Stimulated activated naive CD8-positive, alpha-beta T cell treated with anti-CD3 and anti-CD28 coated beads, Interleukin-15, amount 100 ng/mL, for 72 hours (primary cell): Measurements from ENCODE around the gene DOCK1.

ENCODE experiments used
- ATAC-seq: fragments of 150-1000 bp; cut with Tn5 transposase; 2 replicates; pipeline ENCODE4 v1.10.0; 2021; ENCODE audit warnings: mild to moderate bottlenecking, moderate library complexity
- DNase-seq, 2 donors: peaks; one replicate each; pipeline ENCODE4 v3.0.0; 2021 to 2022
- H3K27ac Mint-ChIP-seq, 2 donors: one replicate each; pipeline ENCODE4 v1.8.0; 2022; ENCODE audit warnings: mild to moderate bottlenecking in 2 of 2, mixed read lengths in 2 of 2, moderate library complexity in 2 of 2
- H3K27me3 Mint-ChIP-seq: one replicate; pipeline ENCODE4 v1.8.0; 2022; ENCODE audit warnings: mixed read lengths
- H3K4me1 Mint-ChIP-seq: one replicate; pipeline ENCODE4 v1.8.0; 2022; ENCODE audit warnings: mild to moderate bottlenecking, mixed read lengths
- H3K4me3 Mint-ChIP-seq, 2 donors: one replicate each; pipeline ENCODE4 v1.8.0; 2022; ENCODE audit warnings: mild to moderate bottlenecking in 2 of 2, mixed read lengths in 2 of 2, moderate library complexity in 1 of 2
- H3K9me3 Mint-ChIP-seq, 2 donors: one replicate each; pipeline ENCODE4 v1.8.0; 2022; ENCODE audit warnings: mixed read lengths in 2 of 2

Gene DOCK1

GRCh38 chr10:127398140-127398970 lies 493.1 kb downstream of the DOCK1 start:
- H3K4me1 Mint-ChIP-seq, result no peaks in the 10 kb centered on the region
- no peaks in the 10 kb centered on the region for H3K27me3 Mint-ChIP-seq
- H3K4me3 Mint-ChIP-seq, result no peak overlapping the region
- no peak for ATAC-seq
- no peak for DNase-seq
- H3K27ac Mint-ChIP-seq, result peak overlapping the region in 1 of 2 donors; percentile 50
- H3K9me3 Mint-ChIP-seq, result peaks cover 4 to 8% of the 10 kb centered on the region in 2 donors

- Mint-ChIP-seq H3K4me1 (no peaks in the 10 kb centered on the region), H3K9me3 (peaks cover 4 to 8% of the 10 kb centered on the region in 2 donors), H3K27me3 (no peaks in the 10 kb centered on the region)
These were observed 493.7 kb downstream of the DOCK1 start for GRCh38 chr10:127398971-127399365.

GRCh38 chr10:127399668-127400067 lies 494.4 kb downstream of the DOCK1 start:
- no peak for DNase-seq
- H3K27ac Mint-ChIP-seq, result no peak overlapping the region
- H3K27me3 Mint-ChIP-seq, result no peaks in the 10 kb centered on the region
- no peaks in the 10 kb centered on the region for H3K4me1 Mint-ChIP-seq
- H3K4me3 Mint-ChIP-seq, result no peak overlapping the region
- no peak for ATAC-seq
- H3K9me3 Mint-ChIP-seq, result peaks cover 4 to 8% of the 10 kb centered on the region in 2 donors

More at GRCh38 chr10:127398971-127399365, 493.7 kb downstream of the DOCK1 start:
- no peak for DNase-seq
- Mint-ChIP-seq H3K4me3 (no peak overlapping the region), H3K27ac (no peak overlapping the region)
- ATAC-seq, result no peak

- Mint-ChIP-seq H3K9me3 (peaks cover 4 to 8% of the 10 kb centered on the region in 2 donors), H3K4me3 (no peak overlapping the region), H3K27me3 (no peaks in the 10 kb centered on the region), H3K4me1 (no peaks in the 10 kb centered on the region), H3K27ac (peak overlapping the region in 1 of 2 donors; percentile 65)
- ATAC-seq (no peak), DNase-seq (no peak)
These were observed 495.0 kb downstream of the DOCK1 start for GRCh38 chr10:127400216-127400615.

- Mint-ChIP-seq H3K27ac (no peak overlapping the region), H3K4me1 (no peaks in the 10 kb centered on the region), H3K4me3 (no peak overlapping the region), H3K27me3 (no peaks in the 10 kb centered on the region), H3K9me3 (peaks cover 4 to 8% of the 10 kb centered on the region in 2 donors)
- ATAC-seq (no peak), DNase-seq (no peak)
These were observed 497.6 kb downstream of the DOCK1 start for GRCh38 chr10:127402596-127403409.

- Mint-ChIP-seq H3K4me3 (no peak overlapping the region), H3K27ac (no peak overlapping the region), H3K27me3 (no peaks in the 10 kb centered on the region), H3K4me1 (no peaks in the 10 kb centered on the region), H3K9me3 (peaks cover 4 to 8% of the 10 kb centered on the region in 2 donors)
- DNase-seq, result no peak
- no peak for ATAC-seq
These were observed 500.0 kb downstream of the DOCK1 start for GRCh38 chr10:127405221-127405620.

- H3K4me1 Mint-ChIP-seq, result no peaks in the 10 kb centered on the region
- H3K27me3 Mint-ChIP-seq, result no peaks in the 10 kb centered on the region
- ATAC-seq (no peak), DNase-seq (no peak)
- no peak overlapping the region for H3K27ac Mint-ChIP-seq
- no peak overlapping the region for H3K4me3 Mint-ChIP-seq
- H3K9me3 Mint-ChIP-seq, result peaks cover 4 to 8% of the 10 kb centered on the region in 2 donors
These were observed 500.9 kb downstream of the DOCK1 start for GRCh38 chr10:127406018-127406550.

GRCh38 chr10:127407551-127407950 lies 502.3 kb downstream of the DOCK1 start:
- Mint-ChIP-seq H3K27me3 (no peaks in the 10 kb centered on the region), H3K9me3 (no peaks in the 10 kb centered on the region), H3K27ac (no peak overlapping the region), H3K4me1 (no peaks in the 10 kb centered on the region), H3K4me3 (no peak overlapping the region)
- DNase-seq (no peak), ATAC-seq (no peak)

- Mint-ChIP-seq H3K4me3 (no peak overlapping the region), H3K27ac (no peak overlapping the region), H3K4me1 (no peaks in the 10 kb centered on the region), H3K27me3 (no peaks in the 10 kb centered on the region), H3K9me3 (no peaks in the 10 kb centered on the region)
- DNase-seq (no peak), ATAC-seq (no peak)
These were observed 503.0 kb downstream of the DOCK1 start for GRCh38 chr10:127408112-127408710.

- no peak for DNase-seq
- Mint-ChIP-seq H3K4me1 (no peaks in the 10 kb centered on the region), H3K27me3 (no peaks in the 10 kb centered on the region), H3K4me3 (no peak overlapping the region), H3K9me3 (no peaks in the 10 kb centered on the region), H3K27ac (no peak overlapping the region)
- no peak for ATAC-seq
These were observed 503.5 kb downstream of the DOCK1 start for GRCh38 chr10:127408733-127409132.

- H3K4me1 Mint-ChIP-seq, result no peaks in the 10 kb centered on the region
- H3K9me3 Mint-ChIP-seq, result no peaks in the 10 kb centered on the region
- ATAC-seq, result no peak
- no peak for DNase-seq
- no peak overlapping the region for H3K4me3 Mint-ChIP-seq
- H3K27me3 Mint-ChIP-seq, result no peaks in the 10 kb centered on the region
- no peak overlapping the region for H3K27ac Mint-ChIP-seq
These were observed 504.8 kb downstream of the DOCK1 start for GRCh38 chr10:127410030-127410429.

GRCh38 chr10:127411062-127411461 lies 505.8 kb downstream of the DOCK1 start:
- H3K27me3 Mint-ChIP-seq, result no peaks in the 10 kb centered on the region
- no peak for DNase-seq
- no peak overlapping the region for H3K4me3 Mint-ChIP-seq
- H3K27ac Mint-ChIP-seq, result no peak overlapping the region
- no peaks in the 10 kb centered on the region for H3K4me1 Mint-ChIP-seq
- no peaks in the 10 kb centered on the region for H3K9me3 Mint-ChIP-seq
- no peak for ATAC-seq

- H3K27me3 Mint-ChIP-seq, result no peaks in the 10 kb centered on the region
- H3K4me1 Mint-ChIP-seq, result no peaks in the 10 kb centered on the region
- DNase-seq, result no peak
- no peak overlapping the region for H3K4me3 Mint-ChIP-seq
- no peaks in the 10 kb centered on the region for H3K9me3 Mint-ChIP-seq
- no peak for ATAC-seq
- no peak overlapping the region for H3K27ac Mint-ChIP-seq
These were observed 508.1 kb downstream of the DOCK1 start for GRCh38 chr10:127413326-127413725.

- no peak for DNase-seq
- Mint-ChIP-seq H3K27me3 (no peaks in the 10 kb centered on the region), H3K4me3 (no peak overlapping the region), H3K9me3 (no peaks in the 10 kb centered on the region), H3K4me1 (no peaks in the 10 kb centered on the region), H3K27ac (no peak overlapping the region)
- ATAC-seq, result no peak
These were observed 508.8 kb downstream of the DOCK1 start for GRCh38 chr10:127414024-127414423.

GRCh38 chr10:127415116-127415515 lies 509.9 kb downstream of the DOCK1 start:
- no peaks in the 10 kb centered on the region for H3K9me3 Mint-ChIP-seq
- no peak for ATAC-seq
- no peak for DNase-seq
- no peaks in the 10 kb centered on the region for H3K27me3 Mint-ChIP-seq
- no peaks in the 10 kb centered on the region for H3K4me1 Mint-ChIP-seq
- no peak overlapping the region for H3K27ac Mint-ChIP-seq
- H3K4me3 Mint-ChIP-seq, result no peak overlapping the region
